ENCODE results near the gene ORMDL1.

Gene ORMDL1

GRCh38 chr2:189803431-189803830, 19.3 kb upstream of the ORMDL1 start:
- peaks cover 0 to 12% (median 8%) of the 10 kb centered on the region in 5 donors for H3K36me3 ChIP-seq (ENCODE audit: control insufficient read depth in 5 of 5, insufficient read depth in 5 of 5, low read length in 5 of 5)
- peaks cover 0 to 8% (median 0%) of the 10 kb centered on the region in 5 donors for H3K4me1 ChIP-seq (ENCODE audit: control insufficient read depth in 5 of 5, insufficient read depth in 5 of 5, low read length in 5 of 5)
- no peak overlapping the region for H3K4me3 ChIP-seq (ENCODE audit: low read depth in 1 of 5, low read length in 5 of 5)
- H3K9ac ChIP-seq (ENCODE audit: low read length in 5 of 5) = no peak overlapping the region
- H3K27me3 ChIP-seq (ENCODE audit: control insufficient read depth in 5 of 5, insufficient read depth in 4 of 5, low read length in 5 of 5) = no peaks in the 10 kb centered on the region
- no peak overlapping the region for H3K27ac ChIP-seq (ENCODE audit: low read depth, low read length)
- H3K9me3 ChIP-seq (ENCODE audit: control insufficient read depth in 5 of 5, low read length in 5 of 5) = no peaks in the 10 kb centered on the region

GRCh38 chr2:189802396-189802912, 18.3 kb upstream of the ORMDL1 start:
- H3K27ac ChIP-seq (ENCODE audit: low read depth, low read length) = no peak overlapping the region

GRCh38 chr2:189799531-189799930, 15.4 kb upstream of the ORMDL1 start:
- H3K27ac ChIP-seq (ENCODE audit: low read depth, low read length) = no peak overlapping the region

More at GRCh38 chr2:189802396-189802912, 18.3 kb upstream of the ORMDL1 start:
- Histone ChIP-seq H3K36me3 (ENCODE audit: control insufficient read depth in 5 of 5, insufficient read depth in 5 of 5, low read length in 5 of 5) (peaks cover 4 to 15% (median 11%) of the 10 kb centered on the region in 5 donors), H3K4me3 (ENCODE audit: low read depth in 1 of 5, low read length in 5 of 5) (no peak overlapping the region), H3K27me3 (ENCODE audit: control insufficient read depth in 5 of 5, insufficient read depth in 4 of 5, low read length in 5 of 5) (no peaks in the 10 kb centered on the region), H3K9me3 (ENCODE audit: control insufficient read depth in 5 of 5, low read length in 5 of 5) (no peaks in the 10 kb centered on the region), H3K4me1 (ENCODE audit: control insufficient read depth in 5 of 5, insufficient read depth in 5 of 5, low read length in 5 of 5) (peaks cover 0 to 8% (median 0%) of the 10 kb centered on the region in 5 donors), H3K9ac (ENCODE audit: low read length in 5 of 5) (no peak overlapping the region)

DNA sequence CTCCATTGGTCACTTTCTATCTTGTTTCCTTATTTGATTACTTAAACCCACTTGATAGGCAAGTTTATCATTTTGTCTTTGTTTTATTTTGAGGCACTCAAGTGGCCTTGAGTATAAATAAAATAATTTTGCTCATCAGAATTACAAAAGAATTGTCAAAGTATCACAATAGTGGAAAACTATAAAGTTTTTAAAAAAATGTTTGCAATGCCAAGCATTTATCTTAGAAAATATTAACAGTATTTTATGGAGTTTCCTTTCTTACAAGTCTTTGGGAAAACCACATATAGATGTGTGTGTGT, 14.8 kb upstream of the ORMDL1 start:
- Histone ChIP-seq H3K36me3 (ENCODE audit: control insufficient read depth in 5 of 5, insufficient read depth in 5 of 5, low read length in 5 of 5) (peaks cover 14 to 37% (median 25%) of the 10 kb centered on the region in 5 donors), H3K4me3 (ENCODE audit: low read depth in 1 of 5, low read length in 5 of 5) (no peak overlapping the region), H3K27ac (ENCODE audit: low read depth, low read length) (no peak overlapping the region), H3K27me3 (ENCODE audit: control insufficient read depth in 5 of 5, insufficient read depth in 4 of 5, low read length in 5 of 5) (no peaks in the 10 kb centered on the region), H3K9ac (ENCODE audit: low read length in 5 of 5) (no peak overlapping the region), H3K4me1 (ENCODE audit: control insufficient read depth in 5 of 5, insufficient read depth in 5 of 5, low read length in 5 of 5) (peaks cover 0 to 8% (median 0%) of the 10 kb centered on the region in 5 donors), H3K9me3 (ENCODE audit: control insufficient read depth in 5 of 5, low read length in 5 of 5) (no peaks in the 10 kb centered on the region)

More at GRCh38 chr2:189799531-189799930, 15.4 kb upstream of the ORMDL1 start:
- Histone ChIP-seq H3K9ac (ENCODE audit: low read length in 5 of 5) (no peak overlapping the region), H3K27me3 (ENCODE audit: control insufficient read depth in 5 of 5, insufficient read depth in 4 of 5, low read length in 5 of 5) (no peaks in the 10 kb centered on the region), H3K36me3 (ENCODE audit: control insufficient read depth in 5 of 5, insufficient read depth in 5 of 5, low read length in 5 of 5) (peaks cover 18 to 37% (median 25%) of the 10 kb centered on the region in 5 donors), H3K4me1 (ENCODE audit: control insufficient read depth in 5 of 5, insufficient read depth in 5 of 5, low read length in 5 of 5) (peaks cover 0 to 8% (median 0%) of the 10 kb centered on the region in 5 donors), H3K4me3 (ENCODE audit: low read depth in 1 of 5, low read length in 5 of 5) (no peak overlapping the region), H3K9me3 (ENCODE audit: control insufficient read depth in 5 of 5, low read length in 5 of 5) (no peaks in the 10 kb centered on the region)

- H3K9ac ChIP-seq (ENCODE audit: low read length in 5 of 5) = no peak overlapping the region
- H3K27ac ChIP-seq (ENCODE audit: low read depth, low read length) = no peak overlapping the region
- H3K36me3 ChIP-seq (ENCODE audit: control insufficient read depth in 5 of 5, insufficient read depth in 5 of 5, low read length in 5 of 5) = peaks cover 16 to 43% (median 27%) of the 10 kb centered on the region in 5 donors
- no peaks in the 10 kb centered on the region for H3K9me3 ChIP-seq (ENCODE audit: control insufficient read depth in 5 of 5, low read length in 5 of 5)
- H3K27me3 ChIP-seq (ENCODE audit: control insufficient read depth in 5 of 5, insufficient read depth in 4 of 5, low read length in 5 of 5) = no peaks in the 10 kb centered on the region
- peaks cover 0 to 3% (median 0%) of the 10 kb centered on the region in 5 donors for H3K4me1 ChIP-seq (ENCODE audit: control insufficient read depth in 5 of 5, insufficient read depth in 5 of 5, low read length in 5 of 5)
- no peak overlapping the region for H3K4me3 ChIP-seq (ENCODE audit: low read depth in 1 of 5, low read length in 5 of 5)
Measured at GRCh38 chr2:189798312-189799029, 14.3 kb upstream of the ORMDL1 start.

- Histone ChIP-seq H3K36me3 (ENCODE audit: control insufficient read depth in 5 of 5, insufficient read depth in 5 of 5, low read length in 5 of 5) (peaks cover 21 to 48% (median 31%) of the 10 kb centered on the region in 5 donors), H3K9ac (ENCODE audit: low read length in 5 of 5) (no peak overlapping the region), H3K4me3 (ENCODE audit: low read depth in 1 of 5, low read length in 5 of 5) (no peak overlapping the region), H3K27me3 (ENCODE audit: control insufficient read depth in 5 of 5, insufficient read depth in 4 of 5, low read length in 5 of 5) (no peaks in the 10 kb centered on the region), H3K27ac (ENCODE audit: low read depth, low read length) (no peak overlapping the region), H3K9me3 (ENCODE audit: control insufficient read depth in 5 of 5, low read length in 5 of 5) (no peaks in the 10 kb centered on the region), H3K4me1 (ENCODE audit: control insufficient read depth in 5 of 5, insufficient read depth in 5 of 5, low read length in 5 of 5) (no peaks in the 10 kb centered on the region)
Measured at GRCh38 chr2:189797902-189798301, 13.8 kb upstream of the ORMDL1 start.

- Histone ChIP-seq H3K9ac (ENCODE audit: low read length in 5 of 5) (no peak overlapping the region), H3K9me3 (ENCODE audit: control insufficient read depth in 5 of 5, low read length in 5 of 5) (no peaks in the 10 kb centered on the region), H3K36me3 (ENCODE audit: control insufficient read depth in 5 of 5, insufficient read depth in 5 of 5, low read length in 5 of 5) (peaks cover 25 to 50% (median 33%) of the 10 kb centered on the region in 5 donors), H3K27me3 (ENCODE audit: control insufficient read depth in 5 of 5, insufficient read depth in 4 of 5, low read length in 5 of 5) (no peaks in the 10 kb centered on the region), H3K4me1 (ENCODE audit: control insufficient read depth in 5 of 5, insufficient read depth in 5 of 5, low read length in 5 of 5) (no peaks in the 10 kb centered on the region), H3K4me3 (ENCODE audit: low read depth in 1 of 5, low read length in 5 of 5) (no peak overlapping the region), H3K27ac (ENCODE audit: low read depth, low read length) (no peak overlapping the region)
Measured at GRCh38 chr2:189794310-189794709, 10.2 kb upstream of the ORMDL1 start.

GRCh38 chr2:189791338-189792042, 7.4 kb upstream of the ORMDL1 start:
- H3K9ac ChIP-seq (ENCODE audit: low read length in 5 of 5) = no peak overlapping the region
- H3K4me3 ChIP-seq (ENCODE audit: low read depth in 1 of 5, low read length in 5 of 5) = no peak overlapping the region
- peaks cover 20 to 37% (median 25%) of the 10 kb centered on the region in 5 donors for H3K36me3 ChIP-seq (ENCODE audit: control insufficient read depth in 5 of 5, insufficient read depth in 5 of 5, low read length in 5 of 5)
- no peaks in the 10 kb centered on the region for H3K9me3 ChIP-seq (ENCODE audit: control insufficient read depth in 5 of 5, low read length in 5 of 5)
- no peaks in the 10 kb centered on the region for H3K4me1 ChIP-seq (ENCODE audit: control insufficient read depth in 5 of 5, insufficient read depth in 5 of 5, low read length in 5 of 5)
- no peaks in the 10 kb centered on the region for H3K27me3 ChIP-seq (ENCODE audit: control insufficient read depth in 5 of 5, insufficient read depth in 4 of 5, low read length in 5 of 5)
- H3K27ac ChIP-seq (ENCODE audit: low read depth, low read length) = no peak overlapping the region

DNA sequence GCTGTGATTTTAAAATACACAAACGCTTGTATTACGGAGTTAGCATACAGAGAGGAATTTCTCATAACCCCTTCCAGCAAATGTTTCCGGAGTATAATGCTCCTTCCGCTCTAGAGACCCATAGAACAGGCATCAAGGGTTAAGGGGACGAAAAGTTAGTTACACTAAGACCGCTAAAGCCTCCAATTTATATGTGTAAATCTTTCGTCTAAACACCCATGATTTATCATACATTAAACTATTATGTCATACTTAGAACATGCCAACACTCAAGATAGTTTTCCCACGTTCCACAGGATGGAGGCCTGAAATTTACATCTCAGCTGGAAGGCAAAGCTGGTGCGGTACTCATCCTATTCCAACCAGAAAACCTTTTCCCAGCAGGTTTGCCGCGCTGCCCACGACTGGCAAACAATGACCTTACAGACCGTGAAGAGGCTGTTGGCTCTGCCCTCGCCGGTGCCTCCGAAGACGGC, 650 bp downstream of the ORMDL1 start:
- no peaks in the 10 kb centered on the region for H3K9me3 ChIP-seq (ENCODE audit: control insufficient read depth in 5 of 5, low read length in 5 of 5)
- peak overlapping the region; percentile 74 to 95 (median 92) for H3K4me3 ChIP-seq (ENCODE audit: low read depth in 1 of 5, low read length in 5 of 5)
- peak overlapping the region; percentile 82 for H3K27ac ChIP-seq (ENCODE audit: low read depth, low read length)
- H3K36me3 ChIP-seq (ENCODE audit: control insufficient read depth in 5 of 5, insufficient read depth in 5 of 5, low read length in 5 of 5) = peaks cover 11 to 16% (median 13%) of the 10 kb centered on the region in 5 donors
- H3K4me1 ChIP-seq (ENCODE audit: control insufficient read depth in 5 of 5, insufficient read depth in 5 of 5, low read length in 5 of 5) = peaks cover 4 to 29% (median 26%) of the 10 kb centered on the region in 5 donors
- peak overlapping the region; percentile 90 to 97 (median 91) for H3K9ac ChIP-seq (ENCODE audit: low read length in 5 of 5)
- H3K27me3 ChIP-seq (ENCODE audit: control insufficient read depth in 5 of 5, insufficient read depth in 4 of 5, low read length in 5 of 5) = no peaks in the 10 kb centered on the region

- H3K4me3 ChIP-seq (ENCODE audit: low read depth in 1 of 5, low read length in 5 of 5) = peak overlapping the region in 3 of 5 donors; percentile 88 to 95 (median 92)
- peaks cover 4 to 29% (median 26%) of the 10 kb centered on the region in 5 donors for H3K4me1 ChIP-seq (ENCODE audit: control insufficient read depth in 5 of 5, insufficient read depth in 5 of 5, low read length in 5 of 5)
- H3K27me3 ChIP-seq (ENCODE audit: control insufficient read depth in 5 of 5, insufficient read depth in 4 of 5, low read length in 5 of 5) = no peaks in the 10 kb centered on the region
- peaks cover 12 to 26% (median 20%) of the 10 kb centered on the region in 5 donors for H3K36me3 ChIP-seq (ENCODE audit: control insufficient read depth in 5 of 5, insufficient read depth in 5 of 5, low read length in 5 of 5)
- H3K27ac ChIP-seq (ENCODE audit: low read depth, low read length) = peak overlapping the region; percentile 82
- H3K9ac ChIP-seq (ENCODE audit: low read length in 5 of 5) = peak overlapping the region in 3 of 5 donors; percentile 53 to 94 (median 90)
- no peaks in the 10 kb centered on the region for H3K9me3 ChIP-seq (ENCODE audit: control insufficient read depth in 5 of 5, low read length in 5 of 5)
Measured at GRCh38 chr2:189782221-189782671, 1.9 kb downstream of the ORMDL1 start.

Data from subcutaneous abdominal adipose tissue (tissue), 5 donors.